VCaP (cell line): ENCODE data around the gene SMAD6.

Source experiments
- H3K27ac ChIP-seq: fragments of 450-650 bp; 2 replicates; pipeline ENCODE4 v1.5.1; 2017
- CTCF ChIP-seq: fragments of 450-650 bp; conservative IDR thresholded peaks from 2 replicates; pipeline ENCODE4 v1.5.1; 2017; ENCODE audit warnings: mild to moderate bottlenecking, moderate library complexity

The SMAD6 gene

GRCh38 chr15:66760968-66761725 is 59.1 kb downstream of the SMAD6 start:
- H3K27ac ChIP-seq, result no peak overlapping the region
- no peak for TF ChIP-seq CTCF

GRCh38 chr15:66761726-66762595 is 59.9 kb downstream of the SMAD6 start:
- no peak overlapping the region for H3K27ac ChIP-seq
- TF ChIP-seq CTCF, result no peak

- TF ChIP-seq CTCF, result no peak
- H3K27ac ChIP-seq, result peak overlapping the region; percentile 89; the same call in 1 of the 2 replicates
These were observed 61.4 kb downstream of the SMAD6 start for GRCh38 chr15:66763186-66764071.

GRCh38 chr15:66764072-66764786 is 62.2 kb downstream of the SMAD6 start:
- peak overlapping the region; percentile 89; the same call in 1 of the 2 replicates for H3K27ac ChIP-seq
- TF ChIP-seq CTCF, result no peak

- TF ChIP-seq CTCF, result no peak
- H3K27ac ChIP-seq, result peak overlapping the region; percentile 89
These were observed 63.6 kb downstream of the SMAD6 start for GRCh38 chr15:66765478-66766281.
